DND-41 (cell line): ENCODE data around the gene PDE7B.

Experiments
- CTCF ChIP-seq: IDR thresholded peaks from 2 replicates; pipeline ENCODE4 v1.5.1; 2012; ENCODE audit warnings: borderline replicate concordance, low read length, moderate library complexity, mild to moderate bottlenecking; ENCODE audit not compliant: poor library complexity, severe bottlenecking; ENCODE audit errors: extremely low read depth
- EZH2 ChIP-seq: IDR thresholded peaks from 3 replicates; pipeline ENCODE4 v1.6.1; 2012; ENCODE audit warnings: borderline replicate concordance, low read depth, mild to moderate bottlenecking, moderate library complexity, low read length, inconsistent platforms; ENCODE audit not compliant: severe bottlenecking

- no peak for TF ChIP-seq CTCF
- TF ChIP-seq EZH2: no peak
Measured at GRCh38 chr6:136161950-136162349, 310.4 kb downstream of the PDE7B start.
